Upper lobe of right lung (tissue), 1 donor: ENCODE data around the gene CAMSAP1. TPM values are rescaled to one million over a fixed set of nuclear protein-coding genes. Genes with fewer than 3 reads are reported as not detected.

Source experiments
- ATAC-seq: fragments of 200-7000 bp; cut with Tn5 transposase; one replicate; pipeline ENCODE4 v1.9.1; 2020; ENCODE audit warnings: mild to moderate bottlenecking, moderate library complexity
- DNase-seq: peaks from one replicate; pipeline ENCODE4 v3.0.0-alpha.2; 2020
- H3K27ac ChIP-seq: fragments of 200-600 bp; one replicate; pipeline ENCODE4 v1.8.0; 2022
- H3K27me3 ChIP-seq: fragments of 200-600 bp; one replicate; pipeline ENCODE4 v1.8.0; 2022; ENCODE audit warnings: mild to moderate bottlenecking
- H3K36me3 ChIP-seq: fragments of 200-600 bp; one replicate; pipeline ENCODE4 v1.8.0; 2022
- H3K4me1 ChIP-seq: fragments of 200-600 bp; one replicate; pipeline ENCODE4 v1.8.0; 2022
- H3K4me3 ChIP-seq: fragments of 200-600 bp; one replicate; pipeline ENCODE4 v1.8.0; 2022; ENCODE audit warnings: mild to moderate bottlenecking
- H3K9me3 ChIP-seq: fragments of 200-600 bp; one replicate; pipeline ENCODE4 v1.8.0; 2022
- CTCF ChIP-seq: fragments of 200-600 bp; IDR thresholded peaks from one replicate; pipeline ENCODE4 v1.8.0; 2022; ENCODE audit warnings: antibody characterized with exemption
- intact Hi-C: fragments of 100-400 bp; cut with DNase I; formaldehyde crosslinking; loops from one replicate; pipeline ENCODE4 v1.11.0; 2022
- total RNA-seq: library from RNA; stranded (reverse); fragmentation: NEBNext Ultra II Directional; extraction: Animal tissue kit (Norgen Biotek cat#: 25700); gene quantifications from one replicate; pipeline ENCODE4 v1.2.1, GENCODE V29; 2021
- donor health status: DM: no; HTN: yes; CAD: no; lungs with severe emphysema.

CAMSAP1 gene
- total RNA-seq, 1 donor from 2014 or later, result 26.5 TPM

DNA sequence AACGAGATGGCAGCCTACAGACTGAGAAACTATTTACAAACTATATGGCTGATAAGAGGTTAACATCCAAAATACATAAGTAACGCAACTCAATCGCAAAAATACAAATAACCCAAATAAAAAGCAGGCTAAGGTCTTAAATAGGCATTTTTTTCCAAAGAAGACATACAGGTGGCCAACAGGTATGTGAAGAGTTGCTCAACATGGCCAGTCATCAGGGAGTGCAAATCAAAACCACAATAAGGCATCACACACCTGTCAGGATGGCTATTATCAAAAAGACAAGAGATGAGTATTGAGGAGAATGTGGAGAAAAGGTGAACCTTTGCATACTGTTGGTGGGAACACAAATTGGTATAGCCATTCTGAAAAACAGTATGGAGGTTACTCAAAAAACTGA is 73.5 kb downstream of the CAMSAP1 start:
- ATAC-seq, result no peak
- H3K4me1 ChIP-seq, result no peaks in the 10 kb centered on the region
- H3K27ac ChIP-seq, result no peak overlapping the region
- no peaks in the 10 kb centered on the region for H3K27me3 ChIP-seq
- H3K9me3 ChIP-seq, result no peaks in the 10 kb centered on the region
- intact Hi-C loops, result no loop called here
- no peak for DNase-seq
- no peak for TF ChIP-seq CTCF
- H3K4me3 ChIP-seq, result no peak overlapping the region
- no peaks in the 10 kb centered on the region for H3K36me3 ChIP-seq

- no peaks in the 10 kb centered on the region for H3K9me3 ChIP-seq
- H3K4me1 ChIP-seq, result no peaks in the 10 kb centered on the region
- no peak for DNase-seq
- peaks cover 19% of the 10 kb centered on the region for H3K36me3 ChIP-seq
- H3K27ac ChIP-seq, result no peak overlapping the region
- H3K4me3 ChIP-seq, result no peak overlapping the region
- no peaks in the 10 kb centered on the region for H3K27me3 ChIP-seq
- intact Hi-C loops, result no loop called here
- TF ChIP-seq CTCF, result no peak
- no peak for ATAC-seq
Measured at GRCh38 chr9:135830496-135830895, 76.8 kb downstream of the CAMSAP1 start.

- Histone ChIP-seq H3K4me3 (no peak overlapping the region), H3K27ac (no peak overlapping the region), H3K4me1 (no peaks in the 10 kb centered on the region), H3K9me3 (no peaks in the 10 kb centered on the region), H3K36me3 (peaks cover 28% of the 10 kb centered on the region), H3K27me3 (no peaks in the 10 kb centered on the region)
- TF ChIP-seq CTCF, result no peak
- ATAC-seq (no peak), DNase-seq (no peak)
- intact Hi-C loops, result no loop called here
Measured at GRCh38 chr9:135828656-135829055, 78.7 kb downstream of the CAMSAP1 start.

DNA sequence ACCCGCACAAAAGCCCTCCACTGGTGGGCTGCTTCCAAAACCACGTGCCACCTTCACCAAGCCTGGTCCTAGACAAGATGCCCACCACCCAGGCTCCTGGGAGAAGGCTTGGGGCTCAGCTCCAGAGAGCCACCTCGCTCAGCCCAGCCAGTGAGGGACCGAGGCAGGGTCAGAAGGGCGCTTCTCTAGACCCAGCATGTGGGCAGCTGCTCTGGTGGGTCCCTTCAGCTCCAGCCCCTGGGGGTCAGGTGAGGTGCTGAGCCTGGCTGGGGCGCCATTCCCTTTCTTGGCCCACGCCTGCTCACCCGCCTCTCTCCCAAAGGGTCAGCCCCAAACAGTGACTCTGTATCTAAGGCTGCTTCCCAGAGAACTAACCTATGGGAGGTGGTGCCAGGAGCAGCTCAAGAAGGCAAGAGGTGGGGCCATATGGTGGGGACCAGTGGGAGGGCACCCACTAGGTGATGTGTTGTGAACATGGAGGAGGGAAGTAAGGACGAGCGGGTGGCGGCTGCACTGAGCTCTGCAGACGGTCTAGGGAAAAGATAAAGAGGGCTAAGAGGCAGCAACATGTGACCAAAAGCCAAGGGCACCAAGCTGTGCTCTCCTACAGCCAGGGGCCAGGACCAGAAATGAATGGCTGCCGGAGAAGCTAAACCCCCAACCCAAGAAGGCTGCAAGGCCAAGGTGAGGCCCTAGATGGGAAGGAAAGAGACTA is 79.3 kb downstream of the CAMSAP1 start:
- peaks cover 35% of the 10 kb centered on the region for H3K36me3 ChIP-seq
- peak; percentile 36 for ATAC-seq
- no peak overlapping the region for H3K27ac ChIP-seq
- no peaks in the 10 kb centered on the region for H3K9me3 ChIP-seq
- H3K4me1 ChIP-seq, result no peaks in the 10 kb centered on the region
- DNase-seq, result peak; percentile 54
- intact Hi-C loops, result no loop called here
- H3K4me3 ChIP-seq, result no peak overlapping the region
- TF ChIP-seq CTCF, result no peak
- H3K27me3 ChIP-seq, result no peaks in the 10 kb centered on the region

DNA sequence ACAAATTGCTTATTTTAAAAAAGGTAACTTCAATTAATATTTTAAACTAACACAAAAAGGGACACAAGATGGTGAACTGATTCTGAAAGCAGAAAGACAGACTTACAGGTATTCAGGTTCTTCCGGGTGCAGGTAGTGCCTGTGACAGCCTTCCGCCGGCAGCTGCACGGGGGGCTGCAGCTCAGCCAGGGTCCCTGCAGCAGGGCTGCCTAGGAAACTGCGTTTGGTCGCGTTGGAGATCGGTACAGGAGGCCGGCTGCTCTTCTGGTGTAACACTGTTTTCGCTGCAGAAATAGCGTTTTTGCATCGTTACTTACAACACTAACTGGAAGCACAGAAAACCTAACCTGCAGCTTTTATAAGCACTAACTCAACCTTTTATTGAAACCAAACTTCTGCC is 80.0 kb downstream of the CAMSAP1 start:
- no peak for ATAC-seq
- Histone ChIP-seq H3K27me3 (no peaks in the 10 kb centered on the region), H3K4me3 (no peak overlapping the region), H3K27ac (no peak overlapping the region), H3K9me3 (no peaks in the 10 kb centered on the region), H3K36me3 (peaks cover 42% of the 10 kb centered on the region), H3K4me1 (no peaks in the 10 kb centered on the region)
- intact Hi-C loops, result no loop called here
- DNase-seq, result peak; percentile 35
- TF ChIP-seq CTCF, result no peak

- intact Hi-C loops, result no loop called here
Measured at GRCh38 chr9:135826188-135826545, 81.2 kb downstream of the CAMSAP1 start.

More at GRCh38 chr9:135826188-135826545, 81.2 kb downstream of the CAMSAP1 start:
- H3K4me3 ChIP-seq, result no peak overlapping the region
- TF ChIP-seq CTCF, result no peak
- H3K4me1 ChIP-seq, result no peaks in the 10 kb centered on the region
- H3K9me3 ChIP-seq, result no peaks in the 10 kb centered on the region
- ATAC-seq (no peak), DNase-seq (peak; percentile 35)
- no peak overlapping the region for H3K27ac ChIP-seq
- peaks cover 53% of the 10 kb centered on the region for H3K36me3 ChIP-seq
- no peaks in the 10 kb centered on the region for H3K27me3 ChIP-seq
